WTC11 (cell line): ENCODE data around the gene GIPR.
"Not testable (repeated sequence)": the region's sequence is repeated elsewhere in the genome, so short reads cannot be mapped to it uniquely, and the experiment has no call there.

Source experiments
- ELF4 ChIP-seq: sonication (generic); formaldehyde crosslinking; IDR thresholded peaks from 2 replicates; pipeline ENCODE4 v1.8.1; 2022; ENCODE audit warnings: low read depth, mild to moderate bottlenecking, moderate library complexity, missing genetic modification reagents
- FOXP1 ChIP-seq: sonication (generic); formaldehyde crosslinking; IDR thresholded peaks from 2 replicates; pipeline ENCODE4 v1.8.0; 2022; ENCODE audit warnings: missing genetic modification reagents, mild to moderate bottlenecking, moderate library complexity, borderline replicate concordance
- GABPB1 ChIP-seq: sonication (generic); formaldehyde crosslinking; IDR thresholded peaks from 2 replicates; pipeline ENCODE4 v1.8.1; 2023; ENCODE audit warnings: mild to moderate bottlenecking, missing genetic modification reagents
- NFE2L1 ChIP-seq: sonication (generic); formaldehyde crosslinking; IDR thresholded peaks from 2 replicates; pipeline ENCODE4 v1.8.1; 2023; ENCODE audit warnings: missing genetic modification reagents
- NR2C2 ChIP-seq: sonication (generic); formaldehyde crosslinking; IDR thresholded peaks from 2 replicates; pipeline ENCODE4 v1.8.0; 2022; ENCODE audit warnings: mild to moderate bottlenecking, missing genetic modification reagents
- RELA ChIP-seq: sonication (generic); formaldehyde crosslinking; IDR thresholded peaks from 2 replicates; pipeline ENCODE4 v1.8.1; 2022; ENCODE audit warnings: missing genetic modification reagents, mild to moderate bottlenecking, borderline replicate concordance
- TEAD4 ChIP-seq: sonication (generic); formaldehyde crosslinking; IDR thresholded peaks from 2 replicates; pipeline ENCODE4 v1.8.0; 2022; ENCODE audit warnings: mild to moderate bottlenecking, missing genetic modification reagents
- ZNF396 ChIP-seq: fragments of 250-450 bp; sonication (Bioruptor Pico); IDR thresholded peaks from 2 replicates; pipeline ENCODE4 v1.8.0; 2021; ENCODE audit warnings: mild to moderate bottlenecking, moderate library complexity, borderline replicate concordance
- TF ChIP-seq, protein P1 (sequence below): fragments of 200-600 bp; IDR thresholded peaks from 2 replicates; pipeline ENCODE4 v1.8.0; 2022; ENCODE audit warnings: antibody characterized with exemption
- TF ChIP-seq, protein P2 (sequence below): sonication (generic); formaldehyde crosslinking; conservative IDR thresholded peaks from 2 replicates; pipeline ENCODE4 v1.8.1; 2022; ENCODE audit warnings: mild to moderate bottlenecking, missing genetic modification reagents
- TF ChIP-seq, protein P3 (sequence below): sonication (generic); formaldehyde crosslinking; IDR thresholded peaks from 2 replicates; pipeline ENCODE4 v1.8.1; 2023; ENCODE audit warnings: mild to moderate bottlenecking, missing genetic modification reagents, moderate library complexity
- TF ChIP-seq, protein P4 (sequence below): sonication (generic); formaldehyde crosslinking; IDR thresholded peaks from 2 replicates; pipeline ENCODE4 v1.8.1; 2022; ENCODE audit warnings: low read depth, missing genetic modification reagents, borderline replicate concordance

DNA sequence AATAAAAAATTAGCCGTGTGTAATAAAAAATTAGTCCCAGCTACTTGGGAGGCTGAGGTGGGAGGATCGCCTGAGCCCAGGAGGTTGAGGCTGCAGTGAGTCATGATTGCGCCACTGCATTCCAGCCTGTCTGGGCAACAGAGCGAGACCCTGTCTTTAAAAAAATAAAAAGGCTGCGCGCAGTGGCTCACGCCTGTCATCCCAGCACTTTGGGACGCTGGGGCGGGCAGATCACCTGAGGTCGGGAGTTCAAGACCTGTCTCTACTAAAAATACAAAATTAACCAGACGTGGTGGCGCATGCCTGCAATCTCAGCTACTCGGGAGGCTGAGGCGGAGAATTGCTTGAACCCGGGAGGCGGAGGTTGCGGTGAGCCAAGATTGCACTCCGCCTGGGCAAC lies 60.7 kb downstream of the GIPR start:
- not testable (repeated sequence) for TF ChIP-seq NR2C2; RELA (CRISPR knock-in tag); GABPB1 (CRISPR knock-in tag); TEAD4 (CRISPR knock-in tag); ELF4; NFE2L1 (CRISPR knock-in tag); ZNF396 (CRISPR knock-in tag); FOXP1 (CRISPR knock-in tag)
- TF ChIP-seq, protein P1, sequence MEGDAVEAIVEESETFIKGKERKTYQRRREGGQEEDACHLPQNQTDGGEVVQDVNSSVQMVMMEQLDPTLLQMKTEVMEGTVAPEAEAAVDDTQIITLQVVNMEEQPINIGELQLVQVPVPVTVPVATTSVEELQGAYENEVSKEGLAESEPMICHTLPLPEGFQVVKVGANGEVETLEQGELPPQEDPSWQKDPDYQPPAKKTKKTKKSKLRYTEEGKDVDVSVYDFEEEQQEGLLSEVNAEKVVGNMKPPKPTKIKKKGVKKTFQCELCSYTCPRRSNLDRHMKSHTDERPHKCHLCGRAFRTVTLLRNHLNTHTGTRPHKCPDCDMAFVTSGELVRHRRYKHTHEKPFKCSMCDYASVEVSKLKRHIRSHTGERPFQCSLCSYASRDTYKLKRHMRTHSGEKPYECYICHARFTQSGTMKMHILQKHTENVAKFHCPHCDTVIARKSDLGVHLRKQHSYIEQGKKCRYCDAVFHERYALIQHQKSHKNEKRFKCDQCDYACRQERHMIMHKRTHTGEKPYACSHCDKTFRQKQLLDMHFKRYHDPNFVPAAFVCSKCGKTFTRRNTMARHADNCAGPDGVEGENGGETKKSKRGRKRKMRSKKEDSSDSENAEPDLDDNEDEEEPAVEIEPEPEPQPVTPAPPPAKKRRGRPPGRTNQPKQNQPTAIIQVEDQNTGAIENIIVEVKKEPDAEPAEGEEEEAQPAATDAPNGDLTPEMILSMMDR: not testable (repeated sequence)
- TF ChIP-seq, protein P2, sequence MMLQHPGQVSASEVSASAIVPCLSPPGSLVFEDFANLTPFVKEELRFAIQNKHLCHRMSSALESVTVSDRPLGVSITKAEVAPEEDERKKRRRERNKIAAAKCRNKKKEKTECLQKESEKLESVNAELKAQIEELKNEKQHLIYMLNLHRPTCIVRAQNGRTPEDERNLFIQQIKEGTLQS: not testable (repeated sequence)
- TF ChIP-seq, protein P3, sequence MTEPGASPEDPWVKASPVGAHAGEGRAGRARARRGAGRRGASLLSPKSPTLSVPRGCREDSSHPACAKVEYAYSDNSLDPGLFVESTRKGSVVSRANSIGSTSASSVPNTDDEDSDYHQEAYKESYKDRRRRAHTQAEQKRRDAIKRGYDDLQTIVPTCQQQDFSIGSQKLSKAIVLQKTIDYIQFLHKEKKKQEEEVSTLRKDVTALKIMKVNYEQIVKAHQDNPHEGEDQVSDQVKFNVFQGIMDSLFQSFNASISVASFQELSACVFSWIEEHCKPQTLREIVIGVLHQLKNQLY: not testable (repeated sequence)
- TF ChIP-seq, protein P4, sequence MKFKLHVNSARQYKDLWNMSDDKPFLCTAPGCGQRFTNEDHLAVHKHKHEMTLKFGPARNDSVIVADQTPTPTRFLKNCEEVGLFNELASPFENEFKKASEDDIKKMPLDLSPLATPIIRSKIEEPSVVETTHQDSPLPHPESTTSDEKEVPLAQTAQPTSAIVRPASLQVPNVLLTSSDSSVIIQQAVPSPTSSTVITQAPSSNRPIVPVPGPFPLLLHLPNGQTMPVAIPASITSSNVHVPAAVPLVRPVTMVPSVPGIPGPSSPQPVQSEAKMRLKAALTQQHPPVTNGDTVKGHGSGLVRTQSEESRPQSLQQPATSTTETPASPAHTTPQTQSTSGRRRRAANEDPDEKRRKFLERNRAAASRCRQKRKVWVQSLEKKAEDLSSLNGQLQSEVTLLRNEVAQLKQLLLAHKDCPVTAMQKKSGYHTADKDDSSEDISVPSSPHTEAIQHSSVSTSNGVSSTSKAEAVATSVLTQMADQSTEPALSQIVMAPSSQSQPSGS: not testable (repeated sequence)
